Measurements from ENCODE around the gene HPCAL1. TPM values are rescaled to one million over a fixed set of nuclear protein-coding genes. Genes with fewer than 3 reads are reported as not detected.

The HPCAL1 gene
- total RNA-seq, 3 donors from 2014 or later (not counting 1 experiment from before 2014, with no cell fraction given), result 31.1 to 45.2 (median 39.8) TPM

GRCh38 chr2:10396464-10396863 is 93.8 kb downstream of the HPCAL1 start:
- Mint-ChIP-seq H3K36me3 (no peaks in the 10 kb centered on the region), H3K4me1 (peaks cover 28 to 52% of the 10 kb centered on the region in 2 donors), H3K4me3 (no peak overlapping the region), H3K9me3 (no peaks in the 10 kb centered on the region), H3K27me3 (ENCODE audit: low read depth in 2 of 2) (no peaks in the 10 kb centered on the region), H3K27ac (no peak overlapping the region)
- Histone ChIP-seq H3K36me3 (ENCODE audit: control insufficient read depth, insufficient read depth, low read length) (no peaks in the 10 kb centered on the region), H3K4me3 (ENCODE audit: low read length) (no peak overlapping the region), H3K9me3 (ENCODE audit: control insufficient read depth, insufficient read depth, low read length) (no peaks in the 10 kb centered on the region), H3K4me1 (ENCODE audit: control insufficient read depth, insufficient read depth, low read length) (peaks cover 34% of the 10 kb centered on the region), H3K27me3 (ENCODE audit: control insufficient read depth, insufficient read depth, low read length) (no peaks in the 10 kb centered on the region), H3K27ac (ENCODE audit: low read length) (no peak overlapping the region)
- WGBS (ENCODE audit: insufficient coverage), result 93% methylated on average over 13 of the region's 13 CpGs
- ATAC-seq, result no peak
- no peak for DNase-seq
- intact Hi-C loops (cut with micrococcal nuclease), result no loop called here
- no peak for TF ChIP-seq CTCF (IDR thresholded peaks at IDR 0.05)

- no peaks in the 10 kb centered on the region for H3K36me3 Mint-ChIP-seq
- no peaks in the 10 kb centered on the region for H3K9me3 Mint-ChIP-seq
- no peak for TF ChIP-seq CTCF (IDR thresholded peaks at IDR 0.05)
- H3K27ac ChIP-seq (ENCODE audit: low read length), result no peak overlapping the region
- peaks cover 29 to 60% of the 10 kb centered on the region in 2 donors for H3K4me1 Mint-ChIP-seq
- 95% methylated on average over 16 of the region's 16 CpGs for WGBS (ENCODE audit: insufficient coverage)
- no peak overlapping the region for H3K27ac Mint-ChIP-seq
- no peak for DNase-seq
- H3K27me3 ChIP-seq (ENCODE audit: control insufficient read depth, insufficient read depth, low read length), result no peaks in the 10 kb centered on the region
- H3K9me3 ChIP-seq (ENCODE audit: control insufficient read depth, insufficient read depth, low read length), result no peaks in the 10 kb centered on the region
- no peak overlapping the region for H3K4me3 Mint-ChIP-seq
- no peaks in the 10 kb centered on the region for H3K27me3 Mint-ChIP-seq (ENCODE audit: low read depth in 2 of 2)
- intact Hi-C loops (cut with micrococcal nuclease), result no loop called here
- no peak overlapping the region for H3K4me3 ChIP-seq (ENCODE audit: low read length)
- no peaks in the 10 kb centered on the region for H3K36me3 ChIP-seq (ENCODE audit: control insufficient read depth, insufficient read depth, low read length)
- ATAC-seq, result no peak
- H3K4me1 ChIP-seq (ENCODE audit: control insufficient read depth, insufficient read depth, low read length), result peaks cover 43% of the 10 kb centered on the region
Measured at GRCh38 chr2:10397297-10397875, 94.7 kb downstream of the HPCAL1 start.

- H3K9me3 ChIP-seq (ENCODE audit: control insufficient read depth, insufficient read depth, low read length), result no peaks in the 10 kb centered on the region
- intact Hi-C loops (cut with micrococcal nuclease), result no loop called here
- Mint-ChIP-seq H3K4me3 (no peak overlapping the region), H3K4me1 (peaks cover 26 to 57% of the 10 kb centered on the region in 2 donors), H3K36me3 (no peaks in the 10 kb centered on the region), H3K27me3 (ENCODE audit: low read depth in 2 of 2) (no peaks in the 10 kb centered on the region), H3K9me3 (no peaks in the 10 kb centered on the region), H3K27ac (no peak overlapping the region)
- no peak overlapping the region for H3K4me3 ChIP-seq (ENCODE audit: low read length)
- ATAC-seq (no peak), DNase-seq (no peak)
- H3K36me3 ChIP-seq (ENCODE audit: control insufficient read depth, insufficient read depth, low read length), result no peaks in the 10 kb centered on the region
- H3K4me1 ChIP-seq (ENCODE audit: control insufficient read depth, insufficient read depth, low read length), result peaks cover 44% of the 10 kb centered on the region
- H3K27ac ChIP-seq (ENCODE audit: low read length), result no peak overlapping the region
- WGBS (ENCODE audit: insufficient coverage), result 87% methylated on average over 4 of the region's 4 CpGs
- no peaks in the 10 kb centered on the region for H3K27me3 ChIP-seq (ENCODE audit: control insufficient read depth, insufficient read depth, low read length)
- TF ChIP-seq CTCF (IDR thresholded peaks at IDR 0.05), result no peak
Measured at GRCh38 chr2:10397878-10398277, 95.2 kb downstream of the HPCAL1 start.

GRCh38 chr2:10398496-10398895 is 95.8 kb downstream of the HPCAL1 start:
- Histone ChIP-seq H3K4me1 (ENCODE audit: control insufficient read depth, insufficient read depth, low read length) (peaks cover 38% of the 10 kb centered on the region), H3K36me3 (ENCODE audit: control insufficient read depth, insufficient read depth, low read length) (no peaks in the 10 kb centered on the region), H3K27me3 (ENCODE audit: control insufficient read depth, insufficient read depth, low read length) (no peaks in the 10 kb centered on the region), H3K9me3 (ENCODE audit: control insufficient read depth, insufficient read depth, low read length) (no peaks in the 10 kb centered on the region), H3K4me3 (ENCODE audit: low read length) (no peak overlapping the region), H3K27ac (ENCODE audit: low read length) (no peak overlapping the region)
- WGBS (ENCODE audit: insufficient coverage), result 49% methylated on average over 12 of the region's 14 CpGs
- no peak for TF ChIP-seq CTCF (IDR thresholded peaks at IDR 0.05)
- Mint-ChIP-seq H3K4me3 (peak overlapping the region; percentile 67), H3K36me3 (no peaks in the 10 kb centered on the region), H3K27ac (peak overlapping the region; percentile 84 to 87), H3K4me1 (peaks cover 26 to 57% of the 10 kb centered on the region in 2 donors), H3K9me3 (no peaks in the 10 kb centered on the region), H3K27me3 (ENCODE audit: low read depth in 2 of 2) (no peaks in the 10 kb centered on the region)
- ATAC-seq (peak in 2 of 3 donors; percentile 17 to 42), DNase-seq (no peak)
- intact Hi-C loops (cut with micrococcal nuclease), result no loop called here
